ENCODE data around the gene GPR84. TPM values are rescaled to one million over a fixed set of nuclear protein-coding genes. Genes with fewer than 3 reads are reported as not detected.

GPR84 gene
- polyA plus RNA-seq, 2 of the 4 experiments (the other 2 are of a cell fraction): not detected

DNA sequence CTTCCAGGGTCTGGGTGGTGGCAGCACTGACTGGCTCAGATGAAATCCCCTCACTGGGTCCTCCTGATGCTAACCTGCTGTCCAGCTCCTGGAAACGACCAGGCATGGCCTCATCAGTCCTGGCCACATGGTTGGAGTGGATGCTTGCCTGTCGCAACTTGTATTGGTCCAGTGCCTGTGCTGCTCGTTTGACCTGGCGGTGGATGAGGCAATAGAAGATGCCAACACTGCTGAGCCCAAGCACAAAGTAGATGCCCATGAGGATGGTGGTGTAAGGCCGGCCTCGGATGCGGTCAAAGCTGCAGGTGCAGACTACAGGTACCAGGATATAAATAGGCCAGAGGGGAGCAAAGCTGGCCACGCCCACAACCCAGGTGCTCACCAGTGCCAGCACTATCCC lies 1.2 kb downstream of the GPR84 start:
- DNase-seq (ENCODE audit: low read depth in 1 of 2, low spot score in 1 of 2) (no peak), FAIRE-seq (no peak), ATAC-seq (no peak)
- H3K27ac ChIP-seq: no peak overlapping the region
- POLR2A ChIA-PET: no interaction called here
- no peaks in the 10 kb centered on the region for H3K9me3 ChIP-seq
- peaks cover 22% of the 10 kb centered on the region for H3K4me1 ChIP-seq
- no peak overlapping the region for H3K4me2 ChIP-seq
- WGBS (ENCODE audit: missing lambda C conversion rate): 88% methylated on average over 6 of the region's 8 CpGs
- CTCF ChIA-PET: interaction anchor here (0.5 to 9.2 kb wide), 19 partner anchors 8 to 616 kb away, joined by 3 to 125 read pairs (median 5); partner anchors contain the start of gene HOXC10
- TF ChIP-seq POLR2A (IDR thresholded peaks at IDR 0.05; ENCODE audit: low read length): no peak
- TF ChIP-seq TFCP2L1 (CRISPR knock-in tag; IDR thresholded peaks at IDR 0.05): no peak
- no peak for TF ChIP-seq CBX2 (IDR thresholded peaks at IDR 0.05; ENCODE audit: borderline replicate concordance, low read depth)
- TF ChIP-seq FOSB (CRISPR knock-in tag; IDR thresholded peaks at IDR 0.05): no peak
- TF ChIP-seq SMC3 (IDR thresholded peaks at IDR 0.05): no peak
- no peak for TF ChIP-seq CHD4 (IDR thresholded peaks at IDR 0.05; ENCODE audit: borderline replicate concordance)
- no peak for TF ChIP-seq TP53 (CRISPR knock-in tag; IDR thresholded peaks at IDR 0.05)
- no peak for TF ChIP-seq RCOR1 (IDR thresholded peaks at IDR 0.05; ENCODE audit: low read depth, low read length)
- H3K4me3 ChIP-seq: no peak overlapping the region

DNA sequence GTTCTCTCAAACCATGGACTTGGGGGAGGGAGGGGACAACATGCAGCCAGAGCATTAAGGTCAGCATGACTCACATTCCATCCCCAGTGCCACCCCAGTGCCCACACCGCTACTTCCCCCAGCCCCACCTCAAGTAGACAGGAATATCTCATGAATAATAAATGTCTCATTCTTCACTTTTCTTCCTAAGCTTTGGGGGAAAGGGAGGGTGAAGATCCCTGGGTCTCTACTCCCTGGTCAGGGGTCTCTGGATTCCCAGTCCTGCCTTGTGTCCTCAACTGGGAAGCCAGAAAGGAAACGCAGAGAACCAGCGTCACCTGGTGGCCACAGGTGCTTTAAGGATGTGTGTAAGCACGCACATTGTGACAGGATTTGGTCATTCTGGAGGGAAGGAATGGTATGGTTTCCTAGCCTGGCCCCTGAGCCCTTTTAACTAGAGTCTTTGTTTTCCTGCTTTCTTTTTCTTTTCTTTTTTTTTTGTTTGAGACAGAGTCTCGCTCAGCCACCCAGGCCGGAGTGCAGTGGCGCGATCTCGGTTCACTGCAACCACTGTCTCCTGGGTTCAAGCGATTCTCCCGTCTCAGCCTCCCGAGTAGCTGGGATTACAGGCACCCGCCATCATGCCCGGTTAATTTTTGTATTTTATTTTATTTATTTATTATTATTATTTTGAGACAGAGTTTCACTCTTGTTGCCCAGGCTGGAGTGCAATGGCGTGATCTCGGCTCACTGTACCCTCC lies 3.4 kb downstream of the GPR84 start:
- ChIA-PET CTCF (interaction anchor here (0.6 to 9.2 kb wide), 50 partner anchors 7 to 1043 kb away, joined by 3 to 125 read pairs (median 4); partner anchors contain the start of genes CBX5, COPZ1, HNRNPA1 and HOXC10), POLR2A (interaction anchor here (0.6 kb wide), 1 partner anchor 24 kb away, joined by 3 read pairs; no protein-coding TSS in a partner anchor)
- peak overlapping the region; percentile 63 for H3K4me2 ChIP-seq
- FAIRE-seq: no peak
- H3K27ac ChIP-seq: peak overlapping the region; percentile 43 to 91; a peak in 5 of 6 replicates
- H3K4me3 ChIP-seq: no peak overlapping the region
- H3K4me1 ChIP-seq: peaks cover 28% of the 10 kb centered on the region
- H3K9me3 ChIP-seq: no peaks in the 10 kb centered on the region
- peak; percentile 78 to 88 for DNase-seq (ENCODE audit: low read depth in 1 of 2, low spot score in 1 of 2)
- WGBS (ENCODE audit: missing lambda C conversion rate): 57% methylated on average over 16 of the region's 16 CpGs
- ATAC-seq: peak; percentile 49 to 66; a peak in 5 of 6 replicates
- TF ChIP-seq, protein P1, sequence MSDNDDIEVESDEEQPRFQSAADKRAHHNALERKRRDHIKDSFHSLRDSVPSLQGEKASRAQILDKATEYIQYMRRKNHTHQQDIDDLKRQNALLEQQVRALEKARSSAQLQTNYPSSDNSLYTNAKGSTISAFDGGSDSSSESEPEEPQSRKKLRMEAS (IDR thresholded peaks at IDR 0.05): peak; percentile 56; the same call in 1 of the 2 replicates
- no peak for TF ChIP-seq NFE2L2 (conservative IDR thresholded peaks at IDR 0.05; ENCODE audit: low read length)
- TF ChIP-seq, protein P2, sequence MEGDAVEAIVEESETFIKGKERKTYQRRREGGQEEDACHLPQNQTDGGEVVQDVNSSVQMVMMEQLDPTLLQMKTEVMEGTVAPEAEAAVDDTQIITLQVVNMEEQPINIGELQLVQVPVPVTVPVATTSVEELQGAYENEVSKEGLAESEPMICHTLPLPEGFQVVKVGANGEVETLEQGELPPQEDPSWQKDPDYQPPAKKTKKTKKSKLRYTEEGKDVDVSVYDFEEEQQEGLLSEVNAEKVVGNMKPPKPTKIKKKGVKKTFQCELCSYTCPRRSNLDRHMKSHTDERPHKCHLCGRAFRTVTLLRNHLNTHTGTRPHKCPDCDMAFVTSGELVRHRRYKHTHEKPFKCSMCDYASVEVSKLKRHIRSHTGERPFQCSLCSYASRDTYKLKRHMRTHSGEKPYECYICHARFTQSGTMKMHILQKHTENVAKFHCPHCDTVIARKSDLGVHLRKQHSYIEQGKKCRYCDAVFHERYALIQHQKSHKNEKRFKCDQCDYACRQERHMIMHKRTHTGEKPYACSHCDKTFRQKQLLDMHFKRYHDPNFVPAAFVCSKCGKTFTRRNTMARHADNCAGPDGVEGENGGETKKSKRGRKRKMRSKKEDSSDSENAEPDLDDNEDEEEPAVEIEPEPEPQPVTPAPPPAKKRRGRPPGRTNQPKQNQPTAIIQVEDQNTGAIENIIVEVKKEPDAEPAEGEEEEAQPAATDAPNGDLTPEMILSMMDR (IDR thresholded peaks at IDR 0.05): peak; percentile 97
- TF ChIP-seq BHLHE40 (IDR thresholded peaks at IDR 0.05; ENCODE audit: low read depth, low read length): no peak
- no peak for TF ChIP-seq POLR2AphosphoS2 (conservative IDR thresholded peaks at IDR 0.05; ENCODE audit: low read length)
- no peak for TF ChIP-seq CEBPB (IDR thresholded peaks at IDR 0.05)
- no peak for TF ChIP-seq HEYL (CRISPR knock-in tag; IDR thresholded peaks at IDR 0.05)
- no peak for TF ChIP-seq JUNB (IDR thresholded peaks at IDR 0.05)
- TF ChIP-seq HDAC2 (IDR thresholded peaks at IDR 0.05): no peak
- peak; percentile 87 for TF ChIP-seq SMC3 (IDR thresholded peaks at IDR 0.05)
- TF ChIP-seq SREBF2 (IDR thresholded peaks at IDR 0.05): no peak
- no peak for TF ChIP-seq EHF (CRISPR knock-in tag; IDR thresholded peaks at IDR 0.05)
- TF ChIP-seq, protein P3, sequence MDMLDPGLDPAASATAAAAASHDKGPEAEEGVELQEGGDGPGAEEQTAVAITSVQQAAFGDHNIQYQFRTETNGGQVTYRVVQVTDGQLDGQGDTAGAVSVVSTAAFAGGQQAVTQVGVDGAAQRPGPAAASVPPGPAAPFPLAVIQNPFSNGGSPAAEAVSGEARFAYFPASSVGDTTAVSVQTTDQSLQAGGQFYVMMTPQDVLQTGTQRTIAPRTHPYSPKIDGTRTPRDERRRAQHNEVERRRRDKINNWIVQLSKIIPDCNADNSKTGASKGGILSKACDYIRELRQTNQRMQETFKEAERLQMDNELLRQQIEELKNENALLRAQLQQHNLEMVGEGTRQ (IDR thresholded peaks at IDR 0.05): no peak
- TF ChIP-seq, protein P4, sequence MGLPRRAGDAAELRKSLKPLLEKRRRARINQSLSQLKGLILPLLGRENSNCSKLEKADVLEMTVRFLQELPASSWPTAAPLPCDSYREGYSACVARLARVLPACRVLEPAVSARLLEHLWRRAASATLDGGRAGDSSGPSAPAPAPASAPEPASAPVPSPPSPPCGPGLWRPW (IDR thresholded peaks at IDR 0.05): no peak
- no peak for TF ChIP-seq POLR2A (IDR thresholded peaks at IDR 0.05; ENCODE audit: low read length)
- no peak for TF ChIP-seq FOSL2 (IDR thresholded peaks at IDR 0.05)
- peak; percentile 37; the same call in 1 of the 2 replicates for TF ChIP-seq FOSL2 (CRISPR knock-in tag; IDR thresholded peaks at IDR 0.05)
- TF ChIP-seq RARB (CRISPR knock-in tag; IDR thresholded peaks at IDR 0.05): no peak
- TF ChIP-seq NR3C1 (IDR thresholded peaks at IDR 0.05): no peak
- TF ChIP-seq, protein P5, sequence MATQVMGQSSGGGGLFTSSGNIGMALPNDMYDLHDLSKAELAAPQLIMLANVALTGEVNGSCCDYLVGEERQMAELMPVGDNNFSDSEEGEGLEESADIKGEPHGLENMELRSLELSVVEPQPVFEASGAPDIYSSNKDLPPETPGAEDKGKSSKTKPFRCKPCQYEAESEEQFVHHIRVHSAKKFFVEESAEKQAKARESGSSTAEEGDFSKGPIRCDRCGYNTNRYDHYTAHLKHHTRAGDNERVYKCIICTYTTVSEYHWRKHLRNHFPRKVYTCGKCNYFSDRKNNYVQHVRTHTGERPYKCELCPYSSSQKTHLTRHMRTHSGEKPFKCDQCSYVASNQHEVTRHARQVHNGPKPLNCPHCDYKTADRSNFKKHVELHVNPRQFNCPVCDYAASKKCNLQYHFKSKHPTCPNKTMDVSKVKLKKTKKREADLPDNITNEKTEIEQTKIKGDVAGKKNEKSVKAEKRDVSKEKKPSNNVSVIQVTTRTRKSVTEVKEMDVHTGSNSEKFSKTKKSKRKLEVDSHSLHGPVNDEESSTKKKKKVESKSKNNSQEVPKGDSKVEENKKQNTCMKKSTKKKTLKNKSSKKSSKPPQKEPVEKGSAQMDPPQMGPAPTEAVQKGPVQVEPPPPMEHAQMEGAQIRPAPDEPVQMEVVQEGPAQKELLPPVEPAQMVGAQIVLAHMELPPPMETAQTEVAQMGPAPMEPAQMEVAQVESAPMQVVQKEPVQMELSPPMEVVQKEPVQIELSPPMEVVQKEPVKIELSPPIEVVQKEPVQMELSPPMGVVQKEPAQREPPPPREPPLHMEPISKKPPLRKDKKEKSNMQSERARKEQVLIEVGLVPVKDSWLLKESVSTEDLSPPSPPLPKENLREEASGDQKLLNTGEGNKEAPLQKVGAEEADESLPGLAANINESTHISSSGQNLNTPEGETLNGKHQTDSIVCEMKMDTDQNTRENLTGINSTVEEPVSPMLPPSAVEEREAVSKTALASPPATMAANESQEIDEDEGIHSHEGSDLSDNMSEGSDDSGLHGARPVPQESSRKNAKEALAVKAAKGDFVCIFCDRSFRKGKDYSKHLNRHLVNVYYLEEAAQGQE (IDR thresholded peaks at IDR 0.05): no peak
- no peak for TF ChIP-seq MAFK (IDR thresholded peaks at IDR 0.05; ENCODE audit: partially characterized antibody)
- TF ChIP-seq ZFP36 (IDR thresholded peaks at IDR 0.05; ENCODE audit: borderline replicate concordance, partially characterized antibody): no peak
- TF ChIP-seq CHD4 (IDR thresholded peaks at IDR 0.05; ENCODE audit: borderline replicate concordance): no peak
- TF ChIP-seq EHMT2 (IDR thresholded peaks at IDR 0.05; ENCODE audit: low read depth): no peak
- peak; percentile 94 to 99 for TF ChIP-seq RAD21 (conservative IDR thresholded peaks at IDR 0.05 in 1 of 2, IDR thresholded peaks at IDR 0.05 in 1 of 2)
- TF ChIP-seq HOXB5 (CRISPR knock-in tag; IDR thresholded peaks at IDR 0.05): no peak
